Measurements from ENCODE around the gene INPP5A. TPM values are rescaled to one million over a fixed set of nuclear protein-coding genes. Genes with fewer than 3 reads are reported as not detected.

Gene INPP5A
- total and polyA plus RNA-seq, 7 donors: 15.1 to 48.8 (median 40.9) TPM

- Histone ChIP-seq H3K9me3 (no peaks in the 10 kb centered on the region), H3K27me3 (ENCODE audit: insufficient read depth in 3 of 3, low read length in 2 of 3) (no peaks in the 10 kb centered on the region), H3K4me3 (no peak overlapping the region), H3K27ac (no peak overlapping the region), H3K4me1 (no peaks in the 10 kb centered on the region), H3K36me3 (ENCODE audit: insufficient read depth in 1 of 2, low read depth in 1 of 2) (peaks cover 0 to 13% of the 10 kb centered on the region in 2 donors)
- WGBS, 3 donors: 89 to 95% (median 93%) methylated on average over 15 to 18 of the region's 18 CpGs
- peak in 1 of 4 donors; percentile 15 for ATAC-seq
- peak in 1 of 2 donors; percentile 32 for DNase-seq
- intact Hi-C loops (cut with DNase I): no loop called here
- no peak for TF ChIP-seq CTCF (IDR thresholded peaks at IDR 0.05)
Observed at GRCh38 chr10:132699411-132700155, 162.0 kb downstream of the INPP5A start.

- Histone ChIP-seq H3K36me3 (ENCODE audit: insufficient read depth in 1 of 2, low read depth in 1 of 2) (peaks cover 0 to 13% of the 10 kb centered on the region in 2 donors), H3K27me3 (ENCODE audit: insufficient read depth in 3 of 3, low read length in 2 of 3) (no peaks in the 10 kb centered on the region), H3K9me3 (no peaks in the 10 kb centered on the region), H3K4me3 (no peak overlapping the region), H3K4me1 (no peaks in the 10 kb centered on the region), H3K27ac (no peak overlapping the region)
- WGBS, 3 donors: 69 to 73% (median 70%) methylated on average over 27 of the region's 27 CpGs
- ATAC-seq: no peak
- DNase-seq: peak in 1 of 2 donors; percentile 51
- TF ChIP-seq CTCF (IDR thresholded peaks at IDR 0.05): no peak
- intact Hi-C loops (cut with DNase I): no loop called here
Observed at GRCh38 chr10:132700156-132701098, 162.8 kb downstream of the INPP5A start.

GRCh38 chr10:132701099-132701845, 163.7 kb downstream of the INPP5A start:
- no peak for ATAC-seq

More at GRCh38 chr10:132701099-132701845, 163.7 kb downstream of the INPP5A start:
- Histone ChIP-seq H3K4me3 (no peak overlapping the region), H3K9me3 (no peaks in the 10 kb centered on the region), H3K27ac (no peak overlapping the region), H3K27me3 (ENCODE audit: insufficient read depth in 3 of 3, low read length in 2 of 3) (no peaks in the 10 kb centered on the region), H3K36me3 (ENCODE audit: insufficient read depth in 1 of 2, low read depth in 1 of 2) (peaks cover 0 to 13% of the 10 kb centered on the region in 2 donors), H3K4me1 (no peaks in the 10 kb centered on the region)
- peak in 1 of 2 donors; percentile 44 for DNase-seq
- no peak for TF ChIP-seq CTCF (IDR thresholded peaks at IDR 0.05)
- intact Hi-C loops (cut with DNase I): no loop called here
- 92 to 95% (median 93%) methylated on average over 26 of the region's 26 CpGs for WGBS, 3 donors
